NCI-H2029 treated with DMSO at 0.1 percent for 48 hours (cell line): Measurements from ENCODE around the gene FOXN1.
"Not testable (repeated sequence)": the region's sequence is repeated elsewhere in the genome, so short reads cannot be mapped to it uniquely, and the experiment has no call there.

Experiments used
- DNase-seq: peaks from one replicate; lab custom pipeline; 2025; lab: John Stamatoyannopoulos, UW

The FOXN1 gene

GRCh38 chr17:28574526-28574925 lies 68.4 kb downstream of the FOXN1 start:
- no peak for DNase-seq

- no peak for DNase-seq
Measured at GRCh38 chr17:28575126-28575795, 69.1 kb downstream of the FOXN1 start.

DNA sequence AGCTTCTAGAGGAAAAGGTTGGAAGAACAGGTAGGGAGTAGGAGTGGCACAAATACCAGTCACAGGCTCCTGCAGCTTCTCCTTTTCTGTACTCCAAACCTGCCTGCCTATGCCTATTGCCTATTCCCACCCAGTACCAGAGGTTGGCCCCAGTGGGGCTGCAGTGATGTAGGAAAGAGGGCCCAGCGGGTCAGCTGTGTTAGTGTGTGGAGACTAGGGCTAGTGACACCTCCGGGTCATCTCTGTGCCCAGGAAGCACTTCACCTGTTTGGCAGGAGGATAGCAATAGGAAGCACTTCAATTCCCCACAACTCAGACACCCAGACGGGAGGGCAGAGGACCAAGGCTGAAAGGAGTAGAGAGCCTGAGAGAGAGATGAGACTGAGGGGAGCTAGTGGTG lies 69.9 kb downstream of the FOXN1 start:
- not testable (repeated sequence) for DNase-seq

- DNase-seq: peak; percentile 58
Measured at GRCh38 chr17:28576758-28577465, 70.8 kb downstream of the FOXN1 start, which contains the start of gene ALDOC. Gene ALDOC (minus strand): TSS chr17:28576895. CDS start chr17:28575532, 1,363 bp downstream.

GRCh38 chr17:28577466-28577824 lies 71.3 kb downstream of the FOXN1 start:
- DNase-seq: no peak

- no peak for DNase-seq
Measured at GRCh38 chr17:28578246-28579195, 72.4 kb downstream of the FOXN1 start.

- DNase-seq: no peak
Measured at GRCh38 chr17:28579526-28579925, 73.4 kb downstream of the FOXN1 start.

GRCh38 chr17:28580959-28581358 lies 74.8 kb downstream of the FOXN1 start:
- no peak for DNase-seq

- no peak for DNase-seq
Measured at GRCh38 chr17:28582513-28582912, 76.4 kb downstream of the FOXN1 start.

DNA sequence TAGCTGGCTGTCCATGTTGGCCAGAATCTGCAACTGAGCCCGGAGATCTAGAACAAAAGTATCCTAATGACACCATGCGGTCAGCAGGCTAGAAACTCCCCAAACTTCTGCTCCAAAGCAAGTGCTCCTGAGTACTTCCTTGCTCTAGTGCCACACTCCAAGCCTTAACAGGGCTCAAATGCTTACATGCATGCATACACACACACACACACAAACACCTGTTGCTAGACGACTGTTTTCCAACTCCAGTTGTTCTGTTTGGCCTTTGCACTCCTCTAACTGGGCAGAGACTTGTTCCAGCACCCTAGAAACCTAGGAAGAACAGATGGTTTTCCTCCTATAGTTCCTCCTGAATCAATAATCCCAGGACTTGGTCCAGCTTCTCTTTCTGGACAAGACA lies 78.3 kb downstream of the FOXN1 start:
- no peak for DNase-seq

DNA sequence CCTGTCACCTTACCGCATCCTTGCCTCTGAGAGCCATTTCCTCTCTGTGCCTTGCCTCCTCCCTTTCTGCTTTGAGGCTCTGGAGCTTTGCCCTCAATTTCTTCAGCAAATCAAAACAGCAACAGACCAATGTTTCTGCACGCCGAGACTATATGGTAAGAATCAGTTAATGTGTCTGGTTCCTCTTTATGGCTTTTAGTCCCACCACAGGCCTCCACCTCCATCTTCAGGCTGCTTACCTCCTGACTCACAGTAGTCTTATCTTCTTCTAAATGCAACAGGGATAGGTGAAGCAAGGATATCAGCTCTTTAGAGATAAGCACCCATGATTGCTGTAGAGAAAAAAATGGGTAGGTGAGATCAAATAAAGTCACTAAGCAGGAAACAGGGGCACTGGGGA lies 79.7 kb downstream of the FOXN1 start:
- no peak for DNase-seq
